SK-N-SH (cell line): ENCODE results near the gene PRPS1. TPM values are rescaled to one million over a fixed set of nuclear protein-coding genes. Genes with fewer than 3 reads are reported as not detected.
"Not testable (repeated sequence)": the region's sequence is repeated elsewhere in the genome, so short reads cannot be mapped to it uniquely, and the experiment has no call there.

ENCODE experiments used
- CTCF ChIA-PET: fragments of 300-600, 350-600 bp; formaldehyde crosslinking; extraction: SDS; loops from one replicate; lab custom pipeline; 2021; lab: Yijun Ruan, JAX
- POLR2A ChIA-PET: fragments of 350-600 bp; sonication (Branson Sonifier 250); formaldehyde crosslinking; extraction: SDS; loops from one replicate; lab custom pipeline; 2020; ENCODE audit warnings: antibody characterized with exemption, inconsistent platforms; lab: Yijun Ruan, JAX
- DNase-seq: peaks from one replicate; pipeline ENCODE4 v3.0.0; 2012
- H2AFZ ChIP-seq: fragments of 200-600 bp; sonication (generic); 2 replicates; pipeline ENCODE4 v1.8.1; 2016; ENCODE audit warnings: antibody characterized with exemption, mild to moderate bottlenecking, low read depth
- H3F3A ChIP-seq: fragments of 200-600 bp; sonication (generic); replicated peaks from 2 replicates; pipeline ENCODE3; 2016; ENCODE audit warnings: antibody characterized with exemption, mild to moderate bottlenecking; ENCODE audit not compliant: insufficient read depth
- H3K27ac ChIP-seq, 2 experiments: fragments of 200-500 bp in 1 of 2; fragments of 200-600 bp in 1 of 2; sonication (Bioruptor generic) in 1 of 2; sonication (generic), shearing (Covaris generic) in 1 of 2; 2 replicates each; pipeline versions ENCODE4 v1.5.1 to v1.6.1; 2014 to 2016; ENCODE audit warnings: low read depth in 2 of 2, inconsistent platforms in 1 of 2, low read length in 1 of 2, mild to moderate bottlenecking in 1 of 2, mixed read lengths in 1 of 2
- H3K27me3 ChIP-seq: fragments of 200-600 bp; sonication (generic), shearing (Covaris generic); 2 replicates; pipeline ENCODE4 v1.6.1; 2016; ENCODE audit warnings: mixed run types; ENCODE audit not compliant: insufficient read depth
- H3K36me3 ChIP-seq, 2 experiments: fragments of 200-500 bp in 1 of 2; fragments of 200-600 bp in 1 of 2; sonication (Bioruptor generic) in 1 of 2; sonication (generic) in 1 of 2; replicated peaks in 1 of 2; 2 replicates each; pipeline versions ENCODE3 to v1.5.1; 2014 to 2016; ENCODE audit warnings: low read length in 1 of 2, mild to moderate bottlenecking in 1 of 2; ENCODE audit not compliant: insufficient read depth in 2 of 2, control insufficient read depth in 1 of 2
- H3K4me1 ChIP-seq, 2 experiments: fragments of 200-500 bp in 1 of 2; fragments of 200-600 bp in 1 of 2; sonication (Bioruptor generic) in 1 of 2; sonication (generic), shearing (Covaris generic) in 1 of 2; 2 replicates each; pipeline versions ENCODE4 v1.5.1 to v1.6.1; 2014 to 2016; ENCODE audit warnings: low read depth in 1 of 2, low read length in 1 of 2, mixed run types in 1 of 2; ENCODE audit not compliant: insufficient read depth in 2 of 2, control insufficient read depth in 1 of 2
- H3K4me2 ChIP-seq: fragments of 200-600 bp; sonication (generic), shearing (Covaris generic); 2 replicates; pipeline ENCODE4 v1.6.1; 2017; ENCODE audit warnings: mixed run types
- H3K4me3 ChIP-seq, 2 experiments: fragments of 200-500 bp in 1 of 2; fragments of 200-600 bp in 1 of 2; sonication (Bioruptor generic) in 1 of 2; sonication (generic), shearing (Covaris generic) in 1 of 2; 2 replicates each; pipeline versions ENCODE4 v1.5.1 to v1.8.1; 2014 to 2016; ENCODE audit warnings: low read depth in 2 of 2, inconsistent platforms in 1 of 2, low read length in 1 of 2, mild to moderate bottlenecking in 1 of 2, mixed read lengths in 1 of 2, moderate library complexity in 1 of 2
- H3K79me2 ChIP-seq: fragments of 200-600 bp; sonication (generic); 2 replicates; pipeline ENCODE4 v1.8.1; 2017; ENCODE audit warnings: mild to moderate bottlenecking; ENCODE audit not compliant: insufficient read depth
- H3K9ac ChIP-seq: fragments of 200-600 bp; sonication (generic); 2 replicates; pipeline ENCODE4 v1.6.1; 2017; ENCODE audit warnings: mixed run types
- H3K9me2 ChIP-seq: fragments of 200-600 bp; sonication (generic); 2 replicates; pipeline ENCODE4 v1.6.1; 2017; ENCODE audit warnings: mixed run types
- H3K9me3 ChIP-seq: fragments of 200-600 bp; sonication (generic); 2 replicates; pipeline ENCODE4 v1.6.1; 2017; ENCODE audit warnings: mixed run types, mild to moderate bottlenecking, moderate library complexity
- H4K20me1 ChIP-seq: fragments of 200-600 bp; sonication (generic); 2 replicates; pipeline ENCODE4 v1.6.1; 2017; ENCODE audit warnings: mild to moderate bottlenecking, mixed run types; ENCODE audit not compliant: insufficient read depth
- CTCF ChIP-seq: fragments of 200-600 bp; sonication (generic); IDR thresholded peaks from 2 replicates; pipeline ENCODE4 v1.6.1; 2017; ENCODE audit warnings: antibody characterized with exemption, mild to moderate bottlenecking, moderate library complexity
- ELF1 ChIP-seq: IDR thresholded peaks from 2 replicates; pipeline ENCODE4 v1.4.0; 2012
- EZH2phosphoT487 ChIP-seq: fragments of 200-600 bp; sonication (generic); IDR thresholded peaks from 2 replicates; pipeline ENCODE4 v1.6.1; 2017; ENCODE audit warnings: low read depth, mixed run types, mild to moderate bottlenecking, antibody characterized with exemption, moderate library complexity, borderline replicate concordance
- FOSL2 ChIP-seq: IDR thresholded peaks from 2 replicates; pipeline ENCODE4 v1.4.0; 2012; ENCODE audit warnings: low read depth, mild to moderate bottlenecking, moderate library complexity, borderline replicate concordance
- GABPA ChIP-seq: IDR thresholded peaks from 2 replicates; pipeline ENCODE4 v1.4.0; 2012; ENCODE audit warnings: low read depth, mild to moderate bottlenecking
- MAX ChIP-seq: IDR thresholded peaks from 2 replicates; pipeline ENCODE4 v1.4.0; 2012; ENCODE audit warnings: low read depth
- NFIC ChIP-seq: IDR thresholded peaks from 2 replicates; pipeline ENCODE4 v1.4.0; 2012; ENCODE audit warnings: borderline replicate concordance
- REST ChIP-seq: IDR thresholded peaks from 2 replicates; pipeline ENCODE4 v1.6.1; 2012; ENCODE audit warnings: mild to moderate bottlenecking, low read depth, low read length, moderate library complexity
- SMC3 ChIP-seq: IDR thresholded peaks from 2 replicates; pipeline ENCODE4 v1.6.1; 2012; ENCODE audit warnings: low read depth, low read length, improper control_type of control experiment
- TCF12 ChIP-seq: IDR thresholded peaks from 2 replicates; pipeline ENCODE4 v1.4.0; 2012
- WGBS: methylation state at CpG from one replicate; pipeline ENCODE4 v1.1.6; 2017; ENCODE audit warnings: low lambda C conversion rate; 5-methylcytosine and 5-hydroxymethylcytosine counted together
- polyA plus RNA-seq, 3 experiments: library from polyadenylated mRNA; depleted of rRNA; stranded (reverse); fragments of >200 nt; gene quantifications; 2 replicates each; pipeline ENCODE4 v1.2.3, GENCODE V29; 2012

The PRPS1 gene
- polyA plus RNA-seq, 1 of the 3 experiments (the other 2 are of a cell fraction) = 42.3 TPM

- TF ChIP-seq REST = no peak
- no peak for TF ChIP-seq GABPA
- no peak for TF ChIP-seq ELF1
- no peak for TF ChIP-seq SMC3
- no peak for TF ChIP-seq TCF12
Measured at GRCh38 chrX:107683931-107684330, 55.6 kb downstream of the PRPS1 start (continued).

- Histone ChIP-seq H3K9me2 (no peaks in the 10 kb centered on the region), H2AFZ (no peak overlapping the region), H3K4me3 (no peak overlapping the region), H4K20me1 (no peaks in the 10 kb centered on the region), H3K9me3 (no peaks in the 10 kb centered on the region), H3K36me3 (no peaks in the 10 kb centered on the region), H3K9ac (no peak overlapping the region), H3K4me2 (no peak overlapping the region), H3K4me1 (no peaks in the 10 kb centered on the region), H3K79me2 (no peaks in the 10 kb centered on the region), H3F3A (no peaks in the 10 kb centered on the region), H3K27ac (no peak overlapping the region), H3K27me3 (peaks cover 19% of the 10 kb centered on the region; the same call in 1 of the 2 replicates)
- ChIA-PET CTCF (no interaction called here), POLR2A (no interaction called here)
- TF ChIP-seq SMC3 (no peak), MAX (no peak)
- WGBS = 46% methylated on average over 3 of the region's 5 CpGs
- DNase-seq = no peak
Measured at GRCh38 chrX:107684956-107685385, 56.7 kb downstream of the PRPS1 start.

- H3K27me3 ChIP-seq = peaks cover 14% of the 10 kb centered on the region; the same call in 1 of the 2 replicates
- H3K9ac ChIP-seq, DNase-seq, H3K4me2 ChIP-seq, H4K20me1 ChIP-seq, H3K4me1 ChIP-seq, POLR2A ChIA-PET, H3F3A ChIP-seq, H3K4me3 ChIP-seq, H3K27ac ChIP-seq, H3K9me3 ChIP-seq, H3K79me2 ChIP-seq, H3K9me2 ChIP-seq, H2AFZ ChIP-seq, H3K36me3 ChIP-seq: not testable (repeated sequence)
- CTCF ChIA-PET = interaction anchor here (1.1 kb wide), 1 partner anchor 8 kb away, joined by 4 read pairs; no protein-coding TSS in a partner anchor
- 41% methylated on average over 9 of the region's 9 CpGs for WGBS
Measured at GRCh38 chrX:107685586-107685985, 57.3 kb downstream of the PRPS1 start.

GRCh38 chrX:107686026-107686425 is 57.7 kb downstream of the PRPS1 start:
- POLR2A ChIA-PET = no interaction called here
- TF ChIP-seq ELF1 (no peak), CTCF (no peak), NFIC (no peak), FOSL2 (no peak), EZH2phosphoT487 (no peak), REST (no peak)

More at GRCh38 chrX:107686026-107686425, 57.7 kb downstream of the PRPS1 start:
- no peak for DNase-seq
- Histone ChIP-seq H3K4me3 (no peak overlapping the region), H3K4me1 (no peaks in the 10 kb centered on the region), H2AFZ (no peak overlapping the region), H3F3A (no peaks in the 10 kb centered on the region), H3K4me2 (no peak overlapping the region), H3K9ac (no peak overlapping the region), H3K27ac (no peak overlapping the region), H3K9me3 (no peaks in the 10 kb centered on the region), H3K9me2 (no peaks in the 10 kb centered on the region), H4K20me1 (no peaks in the 10 kb centered on the region), H3K27me3 (peaks cover 14% of the 10 kb centered on the region; the same call in 1 of the 2 replicates), H3K79me2 (no peaks in the 10 kb centered on the region), H3K36me3 (no peaks in the 10 kb centered on the region)
- CTCF ChIA-PET = interaction anchor here (1.1 kb wide), 1 partner anchor 9 kb away, joined by 4 read pairs; no protein-coding TSS in a partner anchor
- 49% methylated on average over 3 of the region's 3 CpGs for WGBS
